ENCODE measurements around the gene RB1. TPM values are rescaled to one million over a fixed set of nuclear protein-coding genes. Genes with fewer than 3 reads are reported as not detected.

RB1 gene
- total and polyA plus RNA-seq, 9 of the 15 experiments (the other 6 are each of a cell fraction or from before 2014, with no cell fraction given), result 5.0 to 23.8 (median 17.9) TPM

DNA sequence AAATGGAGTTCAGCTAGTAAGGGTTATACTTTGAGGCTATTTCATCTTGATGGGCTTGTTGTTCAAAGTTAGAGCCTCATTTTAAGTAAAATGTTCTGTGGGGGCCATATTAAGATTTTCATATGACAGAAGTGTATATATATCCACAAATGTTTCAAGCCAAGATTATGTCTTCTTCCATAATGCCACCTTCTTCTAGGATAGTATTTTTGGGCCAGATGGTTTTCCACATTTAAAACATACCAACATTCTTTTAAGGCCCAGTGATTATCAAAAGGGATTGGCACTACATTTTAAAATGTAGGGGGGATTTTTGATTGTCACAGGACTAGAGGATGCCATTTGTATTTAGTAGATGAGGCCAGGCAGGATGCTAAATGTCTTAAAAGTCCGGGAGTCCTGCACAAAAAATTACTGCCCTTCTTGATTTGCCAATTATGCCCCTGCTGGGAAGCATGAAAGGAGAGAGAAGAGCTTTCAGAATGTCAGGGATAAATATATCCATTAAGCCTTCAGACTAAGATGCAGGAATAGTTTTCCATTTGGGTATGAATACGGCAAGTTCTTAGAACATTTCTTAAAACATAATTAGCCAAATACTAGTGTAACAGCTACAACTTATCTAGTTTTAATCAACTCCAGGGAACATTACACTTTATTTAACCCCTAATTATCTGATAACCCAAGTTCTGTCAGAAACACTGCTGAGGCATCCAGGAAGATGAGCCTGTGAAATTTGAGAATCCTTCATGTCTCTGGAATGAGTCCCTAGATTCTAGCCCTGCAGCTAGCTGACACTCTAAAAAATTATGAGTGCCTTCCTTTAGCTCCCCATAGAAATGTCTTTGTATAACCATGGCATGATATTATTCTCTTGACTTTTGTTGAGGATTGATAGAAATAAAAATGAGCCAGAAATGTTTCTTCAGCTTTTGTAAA is 36.6 kb upstream of the RB1 start:
- DNase-seq (ENCODE audit: extremely low read depth in 1 of 4, low spot score in 3 of 4) (no peak), FAIRE-seq (no peak), ATAC-seq (no peak)
- Histone ChIP-seq H2AFZ (ENCODE audit: low read depth, low read length) (no peak overlapping the region), H4K20me1 (replicated peaks; ENCODE audit: control insufficient read depth, insufficient read depth, low read length) (no peaks in the 10 kb centered on the region), H3K4me1 (replicated peaks in 1 of 2; ENCODE audit: control insufficient read depth in 2 of 2, insufficient read depth in 2 of 2, low read length in 2 of 2) (no peaks in the 10 kb centered on the region), H3K36me3 (ENCODE audit: control insufficient read depth, insufficient read depth, low read length) (peaks cover 4% of the 10 kb centered on the region; the same call in 1 of the 3 replicates), H3K4me2 (ENCODE audit: insufficient read depth, low read length) (no peak overlapping the region), H3K4me3 (no peak overlapping the region), H3K9me3 (replicated peaks; ENCODE audit: control insufficient read depth, insufficient read depth, low read depth, low read length) (no peaks in the 10 kb centered on the region), H3K9ac (ENCODE audit: insufficient read depth in 1 of 2, low read depth in 2 of 2, low read length in 2 of 2) (no peak overlapping the region), H3K27me3 (ENCODE audit: control insufficient read depth in 2 of 2, insufficient read depth in 2 of 2, low read length in 2 of 2) (no peaks in the 10 kb centered on the region), H3K27ac (ENCODE audit: extremely low read depth, low read depth, low read length) (no peak overlapping the region), H3K9me1 (ENCODE audit: control insufficient read depth, insufficient read depth, low read length) (no peaks in the 10 kb centered on the region), H3K79me2 (ENCODE audit: control insufficient read depth, insufficient read depth, low read length) (no peaks in the 10 kb centered on the region)
- ChIA-PET CTCF (ENCODE audit: low intra/inter-chr PET ratio) (no interaction called here), POLR2A (interaction anchor here (0.5 to 1.1 kb wide), 3 partner anchors 11 to 544 kb away, joined by 3 read pairs; no protein-coding TSS in a partner anchor)
- in situ Hi-C loops (cut with MboI), result no loop called here
- BruUV-seq (replicated peaks), result no TSS peak
- intact Hi-C loops (cut with micrococcal nuclease), result no loop called here
- WGBS (ENCODE audit: insufficient coverage, low coverage, missing lambda C conversion rate), result 47% methylated on average over 2 of the region's 2 CpGs
- TF ChIP-seq HMG20B (CRISPR knock-in tag; IDR thresholded peaks at IDR 0.05) (no peak), BRCA1 (IDR thresholded peaks at IDR 0.05) (no peak), BRCA1 (CRISPR knock-in tag; IDR thresholded peaks at IDR 0.05) (no peak), RBM17 (IDR thresholded peaks at IDR 0.05; ENCODE audit: borderline replicate concordance, low read depth, low read length) (no peak), ERF (CRISPR knock-in tag; IDR thresholded peaks at IDR 0.05) (no peak), NR2F6 (CRISPR knock-in tag; IDR thresholded peaks at IDR 0.05) (no peak), PCBP2 (IDR thresholded peaks at IDR 0.05; ENCODE audit: low read depth, low read length, poor library complexity, severe bottlenecking) (no peak), NR0B1 (IDR thresholded peaks at IDR 0.05; ENCODE audit: partially characterized antibody) (no peak), XRCC3 (IDR thresholded peaks at IDR 0.05) (no peak), ZNF696 (CRISPR knock-in tag; conservative IDR thresholded peaks at IDR 0.05) (no peak), VEZF1 (CRISPR knock-in tag; IDR thresholded peaks at IDR 0.05) (no peak), HNRNPL (IDR thresholded peaks at IDR 0.05; ENCODE audit: low read depth, low read length) (no peak)
- TF ChIP-seq, protein P1, sequence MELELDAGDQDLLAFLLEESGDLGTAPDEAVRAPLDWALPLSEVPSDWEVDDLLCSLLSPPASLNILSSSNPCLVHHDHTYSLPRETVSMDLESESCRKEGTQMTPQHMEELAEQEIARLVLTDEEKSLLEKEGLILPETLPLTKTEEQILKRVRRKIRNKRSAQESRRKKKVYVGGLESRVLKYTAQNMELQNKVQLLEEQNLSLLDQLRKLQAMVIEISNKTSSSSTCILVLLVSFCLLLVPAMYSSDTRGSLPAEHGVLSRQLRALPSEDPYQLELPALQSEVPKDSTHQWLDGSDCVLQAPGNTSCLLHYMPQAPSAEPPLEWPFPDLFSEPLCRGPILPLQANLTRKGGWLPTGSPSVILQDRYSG (tag; conservative IDR thresholded peaks at IDR 0.05; ENCODE audit: low read depth), result no peak
- TF ChIP-seq, protein P2, sequence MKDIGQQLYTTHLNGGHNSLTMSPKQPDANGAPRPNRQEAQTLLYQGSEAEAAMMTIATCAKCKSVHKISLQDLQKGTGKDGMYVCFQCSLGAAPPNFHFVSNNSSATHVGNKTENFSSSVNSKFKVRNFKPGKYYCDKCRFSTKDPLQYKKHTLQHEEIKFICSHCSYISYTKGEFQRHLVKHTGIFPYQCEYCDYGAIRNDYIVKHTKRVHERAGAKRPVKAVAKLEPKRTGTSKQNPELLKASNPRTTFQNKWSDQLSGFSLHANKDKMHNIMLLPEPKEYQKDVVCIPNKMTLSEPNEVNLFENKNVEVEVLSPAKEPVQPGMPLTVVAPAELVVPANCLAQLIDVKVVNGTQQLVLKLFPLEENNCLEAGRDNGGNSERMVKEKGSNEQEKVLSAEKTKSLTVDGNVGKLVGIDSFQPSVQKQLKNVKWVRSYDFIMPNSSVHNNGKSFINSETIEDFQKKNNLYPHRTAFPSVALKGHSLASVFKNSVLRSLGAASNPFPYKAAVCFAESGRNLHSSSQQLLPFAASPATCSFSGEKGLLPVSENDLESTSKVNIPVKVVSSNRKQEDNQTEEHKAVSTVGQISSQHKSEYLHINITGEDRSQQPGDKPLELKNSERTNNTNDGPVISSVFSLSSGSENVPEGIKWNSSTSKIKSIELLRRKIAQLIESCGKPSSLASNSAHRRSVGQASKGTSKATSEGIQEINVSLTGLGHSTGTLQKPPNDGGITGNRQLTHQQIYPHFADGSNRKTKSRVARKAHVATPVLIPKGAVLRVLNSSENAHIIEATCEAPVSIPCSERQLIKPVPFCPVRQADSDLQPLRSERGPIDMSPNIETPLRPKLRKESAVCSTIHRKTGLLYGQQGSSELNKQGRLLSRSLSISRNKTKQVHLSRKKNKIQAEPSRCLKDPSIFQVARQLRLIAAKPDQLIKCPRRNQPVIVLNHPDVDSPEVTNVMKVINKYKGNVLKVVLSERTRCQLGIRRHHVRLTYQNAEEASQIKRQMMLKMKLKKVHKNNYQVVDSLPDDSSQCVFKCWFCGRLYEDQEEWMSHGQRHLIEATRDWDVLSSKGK (CRISPR knock-in tag; IDR thresholded peaks at IDR 0.05), result no peak

Data from K562 (cell line).